HG03460 (cell line): ENCODE data around the gene STK11.
"Not testable (repeated sequence)": the region's sequence is repeated elsewhere in the genome, so short reads cannot be mapped to it uniquely, and the experiment has no call there.

Source experiments
- ATAC-seq: cut with Tn5 transposase; IDR thresholded peaks from one replicate; pipeline ENCODE4 v1.9.1; 2021; ENCODE audit not compliant: unreplicated experiment

Gene STK11

GRCh38 chr19:1208830-1209229 is 3.3 kb downstream of the STK11 start:
- ATAC-seq: not testable (repeated sequence)

GRCh38 chr19:1210227-1210538 is 4.6 kb downstream of the STK11 start:
- no peak for ATAC-seq

DNA sequence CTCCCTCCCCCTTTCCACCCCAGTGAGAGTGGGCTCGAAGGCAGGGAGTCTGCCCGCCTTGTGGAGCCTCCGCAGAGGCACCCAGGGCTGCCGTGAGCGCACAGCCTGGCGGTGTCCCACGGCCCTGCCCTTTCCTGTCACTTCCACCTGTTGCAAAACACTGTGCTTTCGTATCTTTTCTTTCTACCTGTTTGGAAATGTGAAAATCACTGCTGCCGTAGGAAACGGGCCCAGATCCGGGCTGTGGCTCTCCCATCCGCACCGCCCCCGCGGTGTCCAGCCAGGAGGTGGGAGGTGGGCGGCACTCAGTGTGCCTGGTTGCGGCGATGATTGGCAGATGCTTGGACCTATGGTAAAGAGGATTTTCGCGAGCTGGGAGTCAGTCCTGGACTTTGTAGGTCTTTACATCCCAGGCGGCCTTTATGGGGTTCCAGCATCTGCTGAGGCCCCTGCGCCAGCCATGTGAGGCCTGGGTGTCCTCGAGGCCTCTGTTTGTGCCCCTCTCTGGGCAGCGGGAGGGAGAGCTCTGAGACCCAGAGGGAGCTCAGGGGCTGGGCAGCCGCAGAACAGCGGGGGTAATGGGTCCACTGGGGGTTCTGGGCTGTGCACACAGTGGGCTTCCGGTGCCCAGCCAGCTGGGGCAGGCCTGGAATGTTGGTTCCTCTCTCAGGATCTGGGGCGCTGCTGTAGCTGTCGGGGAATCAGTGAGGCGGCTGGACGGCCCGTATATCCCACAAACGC is 6.1 kb downstream of the STK11 start:
- no peak for ATAC-seq

- no peak for ATAC-seq
Measured at GRCh38 chr19:1213391-1214286, 8.1 kb downstream of the STK11 start.

GRCh38 chr19:1214299-1214861 is 8.8 kb downstream of the STK11 start:
- no peak for ATAC-seq

- no peak for ATAC-seq
Measured at GRCh38 chr19:1214862-1215731, 9.5 kb downstream of the STK11 start.

DNA sequence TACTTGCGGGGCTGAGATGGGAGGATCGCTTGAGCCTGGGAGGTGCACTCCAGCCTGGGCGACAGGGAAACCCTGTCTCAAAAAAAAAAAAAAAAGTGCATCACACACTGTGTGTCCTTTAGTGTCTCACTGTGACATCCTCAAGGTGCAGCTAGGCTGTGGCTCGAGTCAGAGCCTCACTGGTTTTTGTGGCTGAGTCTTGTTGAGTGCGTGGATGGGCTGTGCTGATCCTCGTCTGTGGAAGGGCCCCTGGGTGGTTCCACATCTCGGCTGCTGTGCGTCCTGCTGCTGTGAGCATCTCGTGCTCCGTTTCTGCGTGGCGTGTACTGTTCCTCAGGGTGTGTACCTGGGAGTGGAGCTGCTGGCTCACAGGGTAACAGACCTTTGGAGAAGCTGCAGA is 11.2 kb downstream of the STK11 start:
- no peak for ATAC-seq

DNA sequence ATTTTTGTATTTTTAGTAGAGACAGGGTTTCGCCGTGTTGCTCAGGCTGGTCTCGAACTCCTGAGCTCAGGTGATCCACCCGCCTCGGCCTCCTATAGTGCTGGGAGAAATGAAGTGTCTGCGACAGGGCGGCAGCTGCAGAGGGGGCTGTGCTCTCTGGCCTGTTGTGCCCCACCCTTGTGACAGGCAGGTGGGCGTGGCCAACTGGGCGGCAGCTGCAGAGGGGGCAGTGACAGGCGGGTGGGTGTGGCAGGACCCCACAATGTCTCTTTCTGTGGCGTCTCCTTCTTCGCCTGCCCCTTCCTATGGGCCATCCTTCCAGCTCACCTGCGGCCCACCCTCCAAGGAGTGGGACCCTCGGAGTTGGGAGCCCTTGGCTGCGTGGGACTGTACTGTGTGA is 11.8 kb downstream of the STK11 start:
- no peak for ATAC-seq

GRCh38 chr19:1218751-1219567 is 13.4 kb downstream of the STK11 start:
- ATAC-seq: no peak

- no peak for ATAC-seq
Measured at GRCh38 chr19:1219786-1220476, 14.4 kb downstream of the STK11 start.

DNA sequence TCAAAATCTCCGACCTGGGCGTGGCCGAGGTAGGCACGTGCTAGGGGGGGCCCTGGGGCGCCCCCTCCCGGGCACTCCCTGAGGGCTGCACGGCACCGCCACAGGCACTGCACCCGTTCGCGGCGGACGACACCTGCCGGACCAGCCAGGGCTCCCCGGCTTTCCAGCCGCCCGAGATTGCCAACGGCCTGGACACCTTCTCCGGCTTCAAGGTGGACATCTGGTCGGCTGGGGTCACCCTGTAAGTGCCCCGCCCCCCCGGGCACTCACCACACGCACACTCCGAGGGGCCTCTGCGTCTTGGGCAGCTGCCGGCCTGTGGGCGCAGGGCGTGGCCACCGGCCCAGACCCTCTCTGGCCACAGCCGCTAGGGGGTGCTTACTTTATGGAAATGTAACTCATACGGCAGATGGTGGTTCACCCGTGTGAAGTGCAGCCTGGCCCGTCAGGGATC is 14.9 kb downstream of the STK11 start:
- no peak for ATAC-seq

GRCh38 chr19:1220976-1221903 is 15.7 kb downstream of the STK11 start:
- no peak for ATAC-seq

- no peak for ATAC-seq
Measured at GRCh38 chr19:1221904-1222255, 16.3 kb downstream of the STK11 start.

- ATAC-seq: no peak
Measured at GRCh38 chr19:1222394-1222793, 16.8 kb downstream of the STK11 start.

DNA sequence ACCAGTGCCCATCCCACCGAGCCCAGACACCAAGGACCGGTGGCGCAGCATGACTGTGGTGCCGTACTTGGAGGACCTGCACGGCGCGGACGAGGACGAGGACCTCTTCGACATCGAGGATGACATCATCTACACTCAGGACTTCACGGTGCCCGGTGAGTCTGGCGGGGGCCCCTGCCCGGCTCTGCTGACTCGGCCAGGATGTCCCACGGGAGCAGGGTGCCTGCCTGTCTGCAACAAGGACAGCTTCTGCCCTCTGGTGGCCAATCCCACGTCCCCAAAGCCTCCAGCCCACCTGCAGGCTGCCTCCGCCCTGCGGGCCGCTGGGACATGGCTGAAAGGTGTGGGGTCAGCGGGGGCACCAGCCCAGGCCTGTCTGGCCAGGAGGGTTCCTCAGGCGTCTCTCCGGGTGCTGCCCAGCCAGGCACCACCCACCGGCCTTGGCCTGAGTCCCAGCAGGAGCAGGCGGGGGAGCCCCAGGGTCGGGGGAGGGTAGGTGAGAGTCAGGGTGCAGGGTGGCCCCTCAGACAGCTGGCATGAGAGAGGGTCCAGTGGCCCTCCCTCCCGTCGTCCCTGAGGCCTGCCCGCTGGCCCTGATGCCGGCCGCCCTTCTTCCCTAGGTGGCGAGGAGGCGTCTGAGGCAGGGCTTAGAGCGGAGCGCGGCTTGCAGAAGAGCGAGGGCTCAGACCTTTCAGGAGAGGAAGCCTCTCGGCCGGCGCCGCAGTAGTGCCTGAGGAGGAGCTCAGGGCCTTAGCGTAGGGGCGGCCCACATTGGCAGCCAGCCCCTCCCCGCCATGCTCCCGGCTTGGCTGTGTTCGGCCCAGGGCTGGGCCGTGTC is 17.7 kb downstream of the STK11 start:
- ATAC-seq: no peak

DNA sequence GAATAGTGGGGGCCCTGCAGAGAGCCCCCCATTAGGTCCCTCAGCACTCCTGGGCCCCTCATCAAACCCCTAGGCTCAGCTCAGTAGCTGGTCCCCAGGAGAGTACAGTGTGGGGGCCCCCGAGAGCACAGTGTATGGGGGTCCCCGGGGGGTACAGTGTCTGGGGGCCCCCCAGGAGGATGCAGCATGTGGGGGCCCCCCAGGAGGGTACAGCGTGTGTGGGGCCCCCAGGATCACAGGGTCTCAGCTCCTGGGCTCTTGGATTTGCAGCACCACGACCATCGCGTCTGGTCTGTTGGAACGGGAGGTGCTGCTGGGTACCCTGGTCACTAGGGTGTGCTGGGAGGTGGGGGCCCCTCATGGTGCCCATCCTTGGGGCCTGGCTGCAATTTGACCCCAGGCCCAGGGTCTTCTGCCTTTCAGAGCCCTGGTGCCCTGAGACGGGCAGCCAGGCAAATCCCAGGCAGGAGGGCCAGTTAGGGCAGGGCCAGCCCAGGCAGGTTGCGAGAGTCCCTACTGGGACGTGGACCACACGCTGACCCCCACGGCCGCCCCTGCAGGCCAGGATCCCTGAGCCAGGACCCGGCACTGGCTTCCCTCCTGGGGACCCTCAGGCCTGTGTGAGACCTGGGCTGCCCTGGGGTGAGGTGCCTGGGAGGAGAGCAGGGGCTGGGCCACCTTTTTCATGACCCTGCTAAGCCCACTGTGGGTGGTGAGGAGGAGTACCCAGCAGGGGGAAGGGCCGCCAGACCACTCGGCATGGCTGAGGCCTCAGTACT is 18.7 kb downstream of the STK11 start:
- ATAC-seq: no peak

- no peak for ATAC-seq
Measured at GRCh38 chr19:1224847-1225246, 19.3 kb downstream of the STK11 start.
